Choroid plexus epithelial cell (primary cell): Measurements from ENCODE around the gene GHRL.

ENCODE experiments used
- DNase-seq: peaks from one replicate; pipeline ENCODE4 v3.0.0-alpha.2; 2010; ENCODE audit warnings: low read depth
- H3K4me3 ChIP-seq: 2 replicates; pipeline ENCODE4 v1.5.1; 2011; ENCODE audit warnings: low read depth, mild to moderate bottlenecking, control low read depth, low read length, moderate library complexity
- TF ChIP-seq, protein P1 (sequence below): conservative IDR thresholded peaks from 2 replicates; pipeline ENCODE4 v1.5.1; 2011; ENCODE audit warnings: low read depth, mild to moderate bottlenecking, control low read depth, inconsistent platforms, low read length, moderate library complexity

The GHRL gene

DNA sequence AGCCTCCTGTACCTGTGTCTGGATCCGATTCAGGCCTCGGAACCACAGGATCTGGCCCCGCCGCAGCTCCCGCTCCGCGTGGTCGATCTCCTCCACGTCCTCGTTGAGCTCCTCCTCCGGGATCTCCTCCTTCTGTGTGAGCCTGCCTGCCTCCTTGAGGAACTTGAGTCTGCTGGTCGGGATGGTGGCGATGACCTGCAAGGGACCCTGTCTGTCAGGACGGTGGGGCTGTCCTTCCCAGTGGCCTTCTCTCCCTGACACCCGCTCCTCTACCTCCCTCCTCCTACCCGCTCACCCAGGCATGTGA, 45.4 kb upstream of the GHRL start:
- no peak overlapping the region for H3K4me3 ChIP-seq
- DNase-seq = no peak
- TF ChIP-seq, protein P1, sequence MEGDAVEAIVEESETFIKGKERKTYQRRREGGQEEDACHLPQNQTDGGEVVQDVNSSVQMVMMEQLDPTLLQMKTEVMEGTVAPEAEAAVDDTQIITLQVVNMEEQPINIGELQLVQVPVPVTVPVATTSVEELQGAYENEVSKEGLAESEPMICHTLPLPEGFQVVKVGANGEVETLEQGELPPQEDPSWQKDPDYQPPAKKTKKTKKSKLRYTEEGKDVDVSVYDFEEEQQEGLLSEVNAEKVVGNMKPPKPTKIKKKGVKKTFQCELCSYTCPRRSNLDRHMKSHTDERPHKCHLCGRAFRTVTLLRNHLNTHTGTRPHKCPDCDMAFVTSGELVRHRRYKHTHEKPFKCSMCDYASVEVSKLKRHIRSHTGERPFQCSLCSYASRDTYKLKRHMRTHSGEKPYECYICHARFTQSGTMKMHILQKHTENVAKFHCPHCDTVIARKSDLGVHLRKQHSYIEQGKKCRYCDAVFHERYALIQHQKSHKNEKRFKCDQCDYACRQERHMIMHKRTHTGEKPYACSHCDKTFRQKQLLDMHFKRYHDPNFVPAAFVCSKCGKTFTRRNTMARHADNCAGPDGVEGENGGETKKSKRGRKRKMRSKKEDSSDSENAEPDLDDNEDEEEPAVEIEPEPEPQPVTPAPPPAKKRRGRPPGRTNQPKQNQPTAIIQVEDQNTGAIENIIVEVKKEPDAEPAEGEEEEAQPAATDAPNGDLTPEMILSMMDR = no peak

DNA sequence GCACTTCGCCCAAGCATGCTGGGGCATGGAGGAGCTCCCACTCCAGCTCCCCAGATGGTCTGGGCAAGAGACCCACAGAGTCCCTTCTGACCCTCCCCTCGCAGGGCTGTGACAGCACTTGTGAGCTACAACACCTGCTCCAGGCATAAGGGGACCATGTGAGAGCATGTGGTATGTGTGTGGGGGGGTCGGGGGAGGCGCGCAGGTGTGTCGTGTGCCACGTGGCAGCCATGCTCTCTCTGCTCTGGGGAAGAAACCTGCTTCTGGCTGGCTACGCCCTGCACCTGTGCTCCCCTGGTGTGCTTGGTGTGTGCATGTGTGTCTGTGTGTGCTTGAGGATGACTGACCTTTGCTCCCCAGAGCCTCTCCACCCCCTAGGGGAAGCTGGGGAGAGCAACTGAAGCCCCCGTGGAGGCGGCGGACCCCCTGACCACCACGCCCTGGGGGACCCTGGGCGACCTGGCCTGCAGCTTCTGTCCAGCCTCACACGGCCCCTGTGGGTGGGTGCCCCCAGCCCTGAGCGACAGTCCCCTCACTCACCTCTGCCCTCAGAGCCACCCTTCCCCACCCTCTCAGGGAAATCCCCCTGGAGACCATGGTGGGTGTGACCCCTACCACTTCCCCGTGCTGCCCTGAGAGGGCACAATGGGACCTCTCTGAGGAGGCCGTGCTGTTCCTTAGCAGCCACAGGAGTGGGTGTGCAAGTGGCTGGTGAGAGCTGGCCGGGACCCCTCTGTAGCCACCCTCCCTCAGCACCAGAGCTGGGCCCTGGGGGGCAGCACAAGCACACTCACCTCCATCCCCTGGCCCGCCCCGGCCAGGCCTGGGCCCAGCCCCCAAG, 44.8 kb upstream of the GHRL start:
- no peak overlapping the region for H3K4me3 ChIP-seq
- DNase-seq = no peak
- TF ChIP-seq, protein P1 = no peak

DNA sequence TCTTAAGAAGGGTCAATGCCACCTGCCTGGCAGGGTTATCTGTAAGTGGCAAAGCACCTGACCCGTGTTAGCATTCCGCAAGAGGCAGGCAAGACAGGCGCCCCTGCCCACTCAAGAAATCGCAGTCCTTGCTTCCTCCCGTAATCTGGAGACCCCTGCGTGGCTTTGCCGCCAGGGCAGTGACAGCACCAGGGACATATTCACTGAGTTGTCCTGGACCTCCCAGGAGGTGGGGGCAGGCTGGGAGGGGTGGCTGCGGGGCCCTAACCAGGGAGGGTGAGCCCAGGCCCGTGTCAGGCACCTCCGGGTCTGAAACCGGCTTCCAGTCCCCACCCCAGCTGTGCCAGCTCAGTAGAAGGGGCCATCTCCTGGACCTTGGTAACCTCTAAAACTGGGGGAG, 44.0 kb upstream of the GHRL start:
- TF ChIP-seq, protein P1 = no peak
- DNase-seq = no peak
- no peak overlapping the region for H3K4me3 ChIP-seq

DNA sequence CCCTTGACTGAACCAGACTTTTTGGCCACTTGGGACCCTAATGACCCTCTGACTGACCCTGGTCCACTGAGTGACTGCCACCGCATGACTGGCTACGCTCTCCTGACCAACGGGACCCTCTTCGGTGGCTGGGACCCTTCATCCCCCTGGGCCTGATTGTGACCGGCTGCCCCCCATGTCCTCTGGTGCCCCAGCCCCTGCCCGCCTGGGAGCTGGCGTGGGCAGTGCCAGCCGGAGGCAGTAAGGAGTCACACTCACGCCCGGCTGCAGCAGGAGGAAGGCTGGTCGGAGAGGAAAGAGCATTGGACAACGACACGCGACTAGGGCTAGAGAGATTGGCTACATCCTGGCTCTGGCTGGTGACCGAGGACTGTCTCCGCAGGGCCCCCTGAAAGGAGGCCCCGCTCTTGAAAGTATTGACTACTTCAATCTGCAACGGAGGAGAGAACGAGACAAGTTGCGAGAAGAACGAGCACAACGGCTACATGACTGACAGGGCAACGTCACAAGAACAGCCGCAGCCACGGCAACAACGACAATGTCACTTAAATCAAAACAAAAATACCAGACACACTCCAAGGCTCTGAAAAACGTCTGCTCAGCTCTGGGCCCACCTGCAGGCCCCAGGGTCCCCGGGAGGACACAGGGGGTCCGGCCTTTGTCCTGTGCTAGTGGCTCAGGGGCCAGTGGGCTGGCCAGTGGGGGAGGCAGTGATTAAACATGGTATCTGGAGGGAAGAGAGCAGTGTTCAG, 43.3 kb upstream of the GHRL start:
- no peak overlapping the region for H3K4me3 ChIP-seq
- TF ChIP-seq, protein P1 = no peak
- DNase-seq = no peak

DNA sequence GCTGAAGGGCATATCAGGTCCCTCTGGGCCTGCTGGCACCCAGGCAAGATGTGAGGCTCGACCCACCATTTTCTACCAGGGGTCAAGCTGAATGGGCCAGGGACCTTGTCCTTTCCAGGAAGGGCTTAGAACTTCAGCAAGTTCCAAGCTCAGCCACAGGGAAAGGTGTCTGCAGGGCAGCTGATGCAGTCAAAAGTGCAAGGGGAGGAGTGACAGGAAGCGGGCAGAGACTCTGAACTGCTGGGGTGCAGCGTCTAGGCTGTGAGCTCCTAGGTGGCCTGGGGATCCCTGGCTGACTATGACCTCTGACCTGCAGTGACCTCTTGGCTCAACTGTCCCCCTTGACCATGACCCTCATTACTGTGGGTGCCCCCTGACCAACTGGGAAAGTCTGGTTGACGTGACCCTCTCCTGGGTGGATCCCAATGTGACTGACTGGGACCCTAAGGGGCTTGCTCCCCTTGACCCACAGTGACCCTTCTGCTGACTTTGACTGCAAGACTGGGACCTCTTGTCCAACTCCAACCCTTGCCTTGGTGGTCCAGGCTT, 42.5 kb upstream of the GHRL start:
- no peak for DNase-seq
- no peak overlapping the region for H3K4me3 ChIP-seq
- TF ChIP-seq, protein P1 = no peak

DNA sequence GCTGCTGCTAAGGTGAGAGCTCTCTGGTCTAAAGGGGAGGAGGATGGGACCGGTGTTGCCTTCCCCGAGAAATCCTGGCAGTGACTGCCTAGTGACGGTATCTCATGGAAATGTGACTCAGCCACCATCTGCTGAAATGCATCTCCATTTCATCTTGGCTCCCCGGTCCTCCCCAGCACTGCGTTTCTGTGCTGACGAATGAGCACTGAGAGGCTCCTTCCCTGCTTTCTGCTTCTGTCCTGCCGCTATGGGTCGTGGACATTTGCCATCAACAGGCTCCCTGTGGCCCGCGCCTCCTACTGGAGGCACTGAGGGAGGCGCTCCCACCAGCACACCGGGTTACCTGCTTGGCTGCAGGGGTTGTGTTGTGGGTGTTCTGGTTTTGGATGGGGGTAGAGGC, 41.7 kb upstream of the GHRL start:
- no peak overlapping the region for H3K4me3 ChIP-seq
- DNase-seq = no peak
- TF ChIP-seq, protein P1 = peak; percentile 40
